Fibroblast of skin of abdomen (primary cell): ENCODE results near the gene UBB. TPM values are rescaled to one million over a fixed set of nuclear protein-coding genes. Genes with fewer than 3 reads are reported as not detected.
A peak's percentile ranks its signal among the peaks of the same experiment; 100 is the strongest.

Experiments used
- DNase-seq: peaks from one replicate; pipeline ENCODE4 v3.0.0-alpha.2; 2013
- polyA plus RNA-seq, 2 experiments: library from polyadenylated mRNA; unstranded; fragments of 120-200 nt; gene quantifications; one replicate each; pipeline ENCODE4 v1.2.1, GENCODE V29; 2013; ENCODE audit not compliant: insufficient read length in 2 of 2

Gene UBB
- 1,161 TPM for polyA plus RNA-seq (2013, experiment 1 of 2; ENCODE audit: insufficient read length)
- polyA plus RNA-seq (2013, experiment 2 of 2; ENCODE audit: insufficient read length) = 1,176 TPM

- peak; percentile 99 for DNase-seq
Observed at GRCh38 chr17:16380640-16381495, at the start of gene UBB. Gene UBB, plus strand, starts transcription at chr17:16381091. Its CDS starts 817 bp downstream, at chr17:16381908.

GRCh38 chr17:16338391-16338790, 42.5 kb upstream of the UBB start:
- no peak for DNase-seq

GRCh38 chr17:16339402-16339801, 41.5 kb upstream of the UBB start:
- DNase-seq = no peak

GRCh38 chr17:16339959-16340358, 40.9 kb upstream of the UBB start:
- DNase-seq = no peak

GRCh38 chr17:16342979-16343378, 37.9 kb upstream of the UBB start:
- DNase-seq = no peak

GRCh38 chr17:16343569-16343968, 37.3 kb upstream of the UBB start:
- no peak for DNase-seq

GRCh38 chr17:16345565-16345964, 35.3 kb upstream of the UBB start:
- DNase-seq = no peak

GRCh38 chr17:16346721-16347271, 34.1 kb upstream of the UBB start:
- DNase-seq = no peak

- DNase-seq = no peak
Observed at GRCh38 chr17:16348586-16348985, 32.3 kb upstream of the UBB start.

- DNase-seq = no peak
Observed at GRCh38 chr17:16349431-16349830, 31.5 kb upstream of the UBB start.

- DNase-seq = peak; percentile 68
Observed at GRCh38 chr17:16351831-16352230, 29.1 kb upstream of the UBB start.

GRCh38 chr17:16352303-16352666, 28.6 kb upstream of the UBB start:
- peak; percentile 40 for DNase-seq

GRCh38 chr17:16352667-16353316, 28.1 kb upstream of the UBB start:
- DNase-seq = peak; percentile 26

- peak; percentile 50 for DNase-seq
Observed at GRCh38 chr17:16353317-16354174, 27.3 kb upstream of the UBB start, which contains the start of gene CENPV. Gene CENPV, minus strand, starts transcription at chr17:16353469. Its CDS starts 33 bp downstream, at chr17:16353436.

- DNase-seq = no peak
Observed at GRCh38 chr17:16354585-16354984, 26.3 kb upstream of the UBB start.

GRCh38 chr17:16358394-16358793, 22.5 kb upstream of the UBB start:
- DNase-seq = no peak

GRCh38 chr17:16361874-16362273, 19.0 kb upstream of the UBB start:
- no peak for DNase-seq

GRCh38 chr17:16363749-16364536, 16.9 kb upstream of the UBB start:
- peak; percentile 63 for DNase-seq

- DNase-seq = no peak
Observed at GRCh38 chr17:16364625-16365024, 16.3 kb upstream of the UBB start.

GRCh38 chr17:16371742-16372141, 9.1 kb upstream of the UBB start:
- peak; percentile 78 for DNase-seq

- peak; percentile 14 for DNase-seq
Observed at GRCh38 chr17:16374146-16374938, 6.5 kb upstream of the UBB start.
